ENCODE measurements around the gene STX1B.
"Not testable (repeated sequence)": the region's sequence is repeated elsewhere in the genome, so short reads cannot be mapped to it uniquely, and the experiment has no call there.

Gene STX1B

DNA sequence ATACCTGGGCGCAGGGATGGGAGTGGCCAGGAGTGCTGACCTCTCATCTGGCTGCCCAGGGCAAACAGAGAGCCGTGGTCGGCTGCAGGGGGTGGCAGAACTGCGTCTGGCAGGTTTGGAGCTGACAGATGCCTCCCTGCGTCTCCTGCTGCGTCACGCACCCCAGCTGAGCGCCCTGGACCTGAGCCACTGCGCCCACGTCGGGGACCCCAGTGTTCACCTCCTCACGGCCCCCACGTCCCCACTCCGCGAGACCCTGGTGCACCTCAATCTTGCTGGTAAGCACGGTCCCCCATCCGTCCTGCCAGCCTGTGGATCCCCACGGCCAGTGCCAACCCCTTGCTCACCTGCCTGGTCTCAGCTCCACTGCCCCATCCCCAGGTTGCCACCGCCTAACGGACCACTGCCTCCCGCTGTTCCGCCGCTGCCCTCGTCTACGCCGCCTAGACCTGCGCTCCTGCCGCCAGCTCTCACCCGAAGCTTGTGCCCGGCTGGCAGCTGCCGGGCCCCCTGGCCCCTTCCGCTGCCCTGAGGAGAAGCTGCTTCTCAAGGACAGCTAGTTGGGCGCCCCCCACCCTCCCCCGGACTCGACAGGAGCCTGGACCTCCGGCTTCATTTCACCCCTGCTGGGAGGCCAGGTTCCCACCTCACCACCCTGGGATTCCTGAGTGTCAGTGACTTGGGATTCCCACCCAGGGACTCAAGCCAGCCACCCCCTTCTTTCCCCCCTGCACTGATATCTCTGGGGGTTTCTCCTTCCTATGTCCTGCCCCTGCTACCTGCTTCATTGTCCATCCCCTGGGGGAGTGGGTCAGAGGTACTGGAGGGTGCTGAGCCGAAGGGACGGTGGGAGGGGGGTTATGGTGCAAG, 63.5 kb downstream of the STX1B start:
- Histone ChIP-seq H3K36me3 (ENCODE audit: control insufficient read depth, insufficient read depth, low read length) (peaks cover 3% of the 10 kb centered on the region), H3K27me3 (replicated peaks; ENCODE audit: control insufficient read depth, insufficient read depth, low read length, poor library complexity, severe bottlenecking) (no peaks in the 10 kb centered on the region), H3K4me3 (ENCODE audit: insufficient read depth, low read depth, low read length, poor library complexity, severe bottlenecking) (no peak overlapping the region), H3K27ac (ENCODE audit: insufficient read depth, low read length, poor library complexity, severe bottlenecking) (no peak overlapping the region), H3K9me3 (ENCODE audit: control insufficient read depth, low read length) (no peaks in the 10 kb centered on the region), H3K4me1 (ENCODE audit: control insufficient read depth, insufficient read depth, low read length, poor library complexity, severe bottlenecking) (peaks cover 21% of the 10 kb centered on the region)
- DNase-seq, result no peak

DNA sequence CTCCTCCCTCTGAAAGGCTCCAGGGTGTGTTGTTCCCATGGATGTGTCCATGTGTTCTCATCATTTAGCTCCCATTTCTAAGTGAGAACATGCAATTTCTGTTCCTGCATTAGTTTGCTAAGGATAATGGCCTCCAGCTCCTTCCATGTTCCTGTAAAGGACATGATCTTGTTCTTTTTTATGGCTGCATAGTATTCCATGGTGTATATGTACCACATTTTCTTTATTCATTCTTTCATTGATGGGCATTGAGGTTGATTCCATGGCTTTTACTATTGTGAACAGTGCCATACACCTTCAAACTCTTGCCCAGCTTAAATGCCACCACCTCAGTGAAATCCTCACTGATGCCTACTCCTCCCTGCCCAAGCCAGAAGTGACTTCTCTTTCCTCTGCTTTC, 66.1 kb downstream of the STX1B start:
- no peaks in the 10 kb centered on the region for H3K27me3 ChIP-seq (replicated peaks; ENCODE audit: control insufficient read depth, insufficient read depth, low read length, poor library complexity, severe bottlenecking)
- H3K36me3 ChIP-seq (ENCODE audit: control insufficient read depth, insufficient read depth, low read length), result peaks cover 3% of the 10 kb centered on the region
- H3K9me3 ChIP-seq (ENCODE audit: control insufficient read depth, low read length), result no peaks in the 10 kb centered on the region
- H3K4me3 ChIP-seq (ENCODE audit: insufficient read depth, low read depth, low read length, poor library complexity, severe bottlenecking), result no peak overlapping the region
- peaks cover 10% of the 10 kb centered on the region for H3K4me1 ChIP-seq (ENCODE audit: control insufficient read depth, insufficient read depth, low read length, poor library complexity, severe bottlenecking)
- H3K27ac ChIP-seq (ENCODE audit: insufficient read depth, low read length, poor library complexity, severe bottlenecking), result no peak overlapping the region
- no peak for DNase-seq

DNA sequence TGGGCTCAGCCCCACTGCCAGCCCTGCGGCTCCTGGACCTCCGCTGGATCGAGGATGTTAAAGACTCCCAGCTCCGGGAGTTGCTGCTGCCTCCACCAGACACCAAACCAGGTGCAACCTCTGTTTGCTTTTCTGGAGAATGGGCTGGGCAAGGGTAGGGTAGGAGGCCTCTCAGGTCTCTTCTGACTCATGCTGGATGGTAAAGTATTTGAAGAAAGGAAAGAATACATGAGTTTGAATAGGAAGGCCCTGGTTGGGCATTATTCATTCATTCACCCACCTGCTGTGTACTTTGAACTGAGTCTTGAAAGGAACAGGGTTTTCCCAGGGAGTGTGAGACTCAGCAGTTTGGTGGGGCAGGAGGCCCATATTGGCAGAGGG, 68.0 kb downstream of the STX1B start:
- Histone ChIP-seq H3K4me3 (ENCODE audit: insufficient read depth, low read depth, low read length, poor library complexity, severe bottlenecking) (no peak overlapping the region), H3K27me3 (replicated peaks; ENCODE audit: control insufficient read depth, insufficient read depth, low read length, poor library complexity, severe bottlenecking) (no peaks in the 10 kb centered on the region), H3K36me3 (ENCODE audit: control insufficient read depth, insufficient read depth, low read length) (peaks cover 3% of the 10 kb centered on the region), H3K27ac (ENCODE audit: insufficient read depth, low read length, poor library complexity, severe bottlenecking) (no peak overlapping the region), H3K4me1 (ENCODE audit: control insufficient read depth, insufficient read depth, low read length, poor library complexity, severe bottlenecking) (peaks cover 7% of the 10 kb centered on the region), H3K9me3 (ENCODE audit: control insufficient read depth, low read length) (no peaks in the 10 kb centered on the region)
- DNase-seq, result no peak

DNA sequence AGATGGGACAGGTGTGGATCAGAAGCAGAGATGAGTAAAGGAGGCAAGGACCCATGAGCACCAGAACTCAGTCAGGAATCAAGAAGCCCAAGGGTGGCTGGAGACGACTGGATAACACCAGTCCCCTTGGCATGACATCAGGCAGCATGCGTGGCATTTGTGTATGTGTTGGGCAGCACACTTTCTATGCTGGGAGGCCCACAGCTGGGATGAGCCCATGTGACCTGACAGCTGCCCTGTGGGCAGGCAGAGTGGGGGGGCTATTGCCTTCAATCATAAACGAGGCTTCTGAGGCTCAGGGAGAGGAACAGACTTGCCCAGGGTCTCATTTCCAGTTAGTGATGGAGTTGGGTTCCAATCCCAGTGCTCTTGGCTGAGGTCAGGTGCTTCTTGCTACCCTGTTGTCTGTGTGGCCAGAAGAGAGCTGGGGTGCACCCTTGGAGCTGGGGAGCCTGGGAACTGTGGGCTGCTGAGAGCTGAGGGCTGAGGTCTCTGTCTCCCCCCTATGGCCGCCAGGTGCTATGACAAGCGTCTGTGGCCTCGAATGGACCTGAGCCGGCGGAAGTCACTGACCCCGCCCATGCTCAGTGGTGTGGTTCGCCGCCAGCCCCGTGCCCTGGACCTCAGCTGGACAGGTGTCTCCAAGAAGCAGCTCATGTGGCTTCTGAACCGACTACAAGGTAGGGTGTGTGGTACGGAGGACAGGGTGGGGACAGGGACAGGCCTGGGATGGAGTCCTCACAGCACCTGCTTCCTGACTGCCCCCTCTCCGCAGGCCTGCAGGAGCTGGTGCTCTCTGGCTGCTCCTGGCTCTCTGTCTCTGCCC, 68.6 kb downstream of the STX1B start:
- Histone ChIP-seq H3K36me3 (ENCODE audit: control insufficient read depth, insufficient read depth, low read length) (peaks cover 3% of the 10 kb centered on the region), H3K9me3 (ENCODE audit: control insufficient read depth, low read length) (no peaks in the 10 kb centered on the region), H3K4me1 (ENCODE audit: control insufficient read depth, insufficient read depth, low read length, poor library complexity, severe bottlenecking) (peaks cover 7% of the 10 kb centered on the region), H3K4me3 (ENCODE audit: insufficient read depth, low read depth, low read length, poor library complexity, severe bottlenecking) (no peak overlapping the region), H3K27me3 (replicated peaks; ENCODE audit: control insufficient read depth, insufficient read depth, low read length, poor library complexity, severe bottlenecking) (no peaks in the 10 kb centered on the region), H3K27ac (ENCODE audit: insufficient read depth, low read length, poor library complexity, severe bottlenecking) (no peak overlapping the region)
- DNase-seq, result peak; percentile 32 to 55 (median 38)

DNA sequence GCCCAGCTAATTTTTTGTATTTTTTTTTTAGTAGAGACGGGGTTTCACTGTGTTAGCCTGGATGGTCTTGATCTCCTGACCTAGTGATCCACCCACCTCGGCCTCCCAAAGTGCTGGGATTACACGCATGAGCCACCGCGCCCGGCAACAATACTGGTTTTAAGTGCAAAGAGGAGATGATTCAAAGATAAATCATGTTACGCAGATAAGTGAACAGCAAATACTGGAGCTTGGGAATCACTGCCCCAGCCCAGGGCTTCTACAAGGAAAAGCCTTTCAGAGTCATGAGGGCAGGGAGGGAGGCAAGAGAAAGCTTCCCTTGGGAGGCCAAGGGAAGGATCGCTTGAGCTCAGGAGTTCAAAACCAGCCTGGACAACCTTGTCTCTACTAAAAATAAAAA, 70.9 kb downstream of the STX1B start:
- H3K4me3 ChIP-seq (ENCODE audit: insufficient read depth, low read depth, low read length, poor library complexity, severe bottlenecking), result not testable (repeated sequence)

More for the DNA sequence above, 70.9 kb downstream of the STX1B start:
- H3K4me1 ChIP-seq (ENCODE audit: control insufficient read depth, insufficient read depth, low read length, poor library complexity, severe bottlenecking), result peaks cover 12% of the 10 kb centered on the region
- H3K9me3 ChIP-seq (ENCODE audit: control insufficient read depth, low read length); DNase-seq; H3K27ac ChIP-seq (ENCODE audit: insufficient read depth, low read length, poor library complexity, severe bottlenecking); H3K36me3 ChIP-seq (ENCODE audit: control insufficient read depth, insufficient read depth, low read length); H3K27me3 ChIP-seq (replicated peaks; ENCODE audit: control insufficient read depth, insufficient read depth, low read length, poor library complexity, severe bottlenecking): not testable (repeated sequence)

Measured in effector memory CD4-positive, alpha-beta T cell (primary cell).